ENCODE measurements around the gene USP3.
A peak's percentile ranks its signal among the peaks of the same experiment; 100 is the strongest.
"Not testable (repeated sequence)": the region's sequence is repeated elsewhere in the genome, so short reads cannot be mapped to it uniquely, and the experiment has no call there.

USP3 gene

GRCh38 chr15:63517202-63517601 lies 12.8 kb downstream of the USP3 start:
- DNase-seq: no peak

- DNase-seq: peak in 2 of 6 experiments; percentile 15 to 24
These were observed 13.2 kb downstream of the USP3 start for GRCh38 chr15:63517628-63518027.

- no peak for DNase-seq
These were observed 14.6 kb downstream of the USP3 start for GRCh38 chr15:63519041-63519440.

GRCh38 chr15:63519548-63520178 lies 15.3 kb downstream of the USP3 start:
- no peak for DNase-seq

GRCh38 chr15:63520462-63520861 lies 16.1 kb downstream of the USP3 start:
- DNase-seq: not testable (repeated sequence)

GRCh38 chr15:63522225-63522578 lies 17.8 kb downstream of the USP3 start:
- no peak for DNase-seq

DNA sequence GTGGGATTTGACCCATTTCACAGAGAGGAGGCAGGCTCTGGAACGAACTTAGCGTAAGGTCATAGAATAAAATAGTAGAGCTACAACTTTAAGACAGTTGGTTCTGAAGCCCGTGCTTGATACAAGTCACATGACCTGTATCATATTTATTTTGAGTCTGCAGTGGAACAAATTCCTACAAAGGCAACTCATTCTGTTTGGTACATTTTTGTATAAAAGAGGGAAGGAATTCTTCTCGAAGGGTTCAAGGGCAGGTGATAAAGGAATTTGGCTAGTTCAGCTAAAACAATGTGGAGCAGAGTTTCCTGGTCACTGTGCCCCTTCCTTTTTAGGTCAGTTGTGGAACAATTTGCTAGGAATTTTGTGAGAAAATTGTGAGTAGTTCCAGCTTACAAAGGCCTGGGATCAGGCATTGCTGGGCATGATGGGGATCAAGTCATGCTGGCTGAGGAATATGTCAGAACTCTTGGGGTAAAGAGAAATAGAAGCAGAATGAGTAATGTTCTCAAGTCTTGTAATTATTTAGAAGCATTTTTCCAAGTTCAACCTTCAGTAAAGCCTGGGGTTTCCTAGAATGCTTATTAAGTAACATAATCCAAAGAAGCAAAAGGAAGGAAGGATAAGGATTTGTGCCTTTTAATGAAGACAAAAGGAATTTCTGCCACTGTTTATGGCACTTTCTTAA lies 19.1 kb downstream of the USP3 start:
- no peak for DNase-seq

- no peak for DNase-seq
These were observed 20.1 kb downstream of the USP3 start for GRCh38 chr15:63524316-63525015.

DNA sequence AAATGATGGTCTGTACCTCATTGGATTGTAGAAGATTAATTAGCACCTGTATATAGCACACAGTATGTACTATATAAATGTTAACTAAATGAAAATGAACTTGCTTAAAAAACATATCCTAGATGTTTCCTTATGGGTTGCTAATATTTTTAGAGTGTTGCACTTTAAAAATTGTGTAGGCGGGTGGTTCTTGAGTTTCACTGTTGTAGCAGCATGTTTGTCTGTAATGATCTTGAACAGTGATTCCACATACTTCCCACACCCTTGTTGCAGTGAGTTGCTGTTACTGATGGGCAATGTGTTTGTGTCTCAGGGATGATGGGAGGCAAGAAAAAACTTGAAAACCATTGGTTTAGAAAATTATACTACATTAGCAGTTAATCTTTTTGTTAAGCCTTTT lies 22.0 kb downstream of the USP3 start:
- DNase-seq: no peak

DNA sequence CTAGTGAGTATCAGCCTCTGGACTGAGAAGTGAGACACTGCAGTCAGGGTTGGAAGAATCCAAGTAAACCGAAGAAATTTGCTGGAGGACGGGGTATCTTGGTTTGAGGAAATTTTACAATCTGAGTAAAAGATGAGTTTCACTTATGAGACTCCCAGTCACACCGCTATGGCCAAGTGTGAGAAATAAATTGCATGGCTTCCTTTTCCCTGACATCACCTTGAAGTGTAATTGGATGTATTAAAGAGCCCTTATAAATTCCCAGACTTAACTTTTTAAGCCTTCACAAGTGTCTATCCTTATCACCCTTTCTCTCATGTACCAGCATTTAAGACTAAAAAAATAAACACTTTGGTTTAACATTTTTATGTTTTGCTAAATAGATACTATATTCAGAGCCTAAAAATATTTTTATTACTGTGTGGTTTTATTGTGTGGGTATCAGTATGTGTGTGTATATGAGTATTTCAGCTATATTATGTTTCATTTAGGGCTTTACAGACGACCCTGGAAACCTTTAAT lies 23.8 kb downstream of the USP3 start:
- DNase-seq: no peak

- DNase-seq: no peak
These were observed 25.8 kb downstream of the USP3 start for GRCh38 chr15:63530235-63530634.

GRCh38 chr15:63530752-63531299 lies 26.4 kb downstream of the USP3 start:
- DNase-seq: no peak

DNA sequence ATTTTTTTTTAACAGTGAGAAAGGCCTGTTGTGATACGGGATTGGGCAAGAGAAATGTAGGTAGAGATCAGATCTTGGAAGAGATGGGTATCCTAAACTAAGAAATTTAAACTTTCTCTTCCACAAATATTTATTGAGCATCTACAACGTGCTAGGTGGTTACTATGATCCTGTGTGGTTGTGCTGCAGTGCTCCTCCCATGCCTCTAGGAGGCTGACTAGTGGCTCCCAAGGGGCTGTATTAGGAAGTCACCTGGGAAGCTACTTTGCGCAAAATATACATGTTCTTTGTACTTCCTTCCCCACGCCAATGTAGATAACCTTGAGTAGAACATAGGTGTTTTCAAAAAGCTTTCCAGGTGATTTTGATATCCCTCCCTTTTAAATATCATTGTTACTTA lies 27.2 kb downstream of the USP3 start:
- DNase-seq: no peak

DNA sequence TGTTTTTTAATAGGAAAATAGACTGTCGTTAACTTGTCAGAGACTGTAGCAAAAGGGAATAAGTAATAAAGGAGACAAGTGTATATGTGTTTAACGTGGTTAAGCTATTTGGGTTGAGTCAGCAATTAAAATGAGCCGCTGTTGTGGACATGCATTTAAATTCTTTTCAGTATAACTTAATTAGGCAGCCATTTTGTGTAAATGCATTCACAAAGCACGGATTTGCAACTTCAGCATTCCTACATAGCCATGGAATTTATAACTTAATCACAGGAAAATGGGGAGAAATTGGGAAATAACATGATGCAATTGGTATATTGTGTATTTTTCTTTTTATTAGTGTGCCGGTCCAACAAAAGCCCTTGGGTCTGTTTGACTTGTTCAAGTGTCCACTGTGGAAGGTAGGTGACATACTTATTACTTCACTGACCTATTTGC lies 27.9 kb downstream of the USP3 start:
- no peak for DNase-seq

DNA sequence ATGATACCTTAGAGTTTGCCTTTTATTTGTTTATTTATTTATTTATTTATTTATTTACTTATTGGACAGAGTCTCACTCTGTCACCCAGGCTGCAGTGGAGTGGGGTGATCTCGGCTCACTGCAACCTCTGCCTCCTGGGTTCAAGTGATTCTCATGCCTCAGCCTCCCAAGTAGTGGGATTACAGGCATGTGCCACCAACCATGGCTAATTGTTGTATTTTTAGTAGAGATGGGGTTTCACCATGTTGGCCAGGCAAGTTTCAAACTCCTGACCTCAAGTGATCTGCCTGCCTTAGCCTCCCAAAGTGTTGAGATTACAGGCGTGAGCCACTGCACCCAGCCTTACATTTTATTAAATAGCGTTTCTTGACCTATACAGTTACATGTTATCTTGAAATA lies 30.5 kb downstream of the USP3 start:
- DNase-seq: not testable (repeated sequence)

GRCh38 chr15:63535689-63536088 lies 31.3 kb downstream of the USP3 start:
- no peak for DNase-seq

GRCh38 chr15:63538876-63539275 lies 34.5 kb downstream of the USP3 start:
- DNase-seq: no peak

- peak in 2 of 6 experiments; percentile 8 to 23 for DNase-seq
These were observed 35.1 kb downstream of the USP3 start for GRCh38 chr15:63539521-63539920.

GRCh38 chr15:63539998-63540397 lies 35.6 kb downstream of the USP3 start:
- no peak for DNase-seq

DNA sequence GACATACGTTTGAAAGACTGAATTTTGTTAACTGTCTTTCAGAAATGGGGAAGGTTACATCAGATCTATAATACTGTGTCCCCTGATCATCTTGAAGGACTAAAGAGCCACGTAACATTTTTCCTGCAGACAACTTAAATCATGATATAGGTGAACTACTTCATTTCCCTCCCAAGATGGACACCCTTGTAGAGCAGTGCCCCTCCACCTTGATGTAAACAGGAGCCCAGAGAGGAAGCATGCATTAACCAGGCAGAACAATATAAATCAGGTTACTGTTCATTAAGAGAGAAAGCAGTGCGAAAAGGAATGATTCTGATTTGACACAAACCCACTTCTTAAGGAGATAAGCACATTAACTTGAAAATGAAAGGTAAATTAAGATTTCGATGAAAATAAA lies 36.1 kb downstream of the USP3 start:
- no peak for DNase-seq

DNA sequence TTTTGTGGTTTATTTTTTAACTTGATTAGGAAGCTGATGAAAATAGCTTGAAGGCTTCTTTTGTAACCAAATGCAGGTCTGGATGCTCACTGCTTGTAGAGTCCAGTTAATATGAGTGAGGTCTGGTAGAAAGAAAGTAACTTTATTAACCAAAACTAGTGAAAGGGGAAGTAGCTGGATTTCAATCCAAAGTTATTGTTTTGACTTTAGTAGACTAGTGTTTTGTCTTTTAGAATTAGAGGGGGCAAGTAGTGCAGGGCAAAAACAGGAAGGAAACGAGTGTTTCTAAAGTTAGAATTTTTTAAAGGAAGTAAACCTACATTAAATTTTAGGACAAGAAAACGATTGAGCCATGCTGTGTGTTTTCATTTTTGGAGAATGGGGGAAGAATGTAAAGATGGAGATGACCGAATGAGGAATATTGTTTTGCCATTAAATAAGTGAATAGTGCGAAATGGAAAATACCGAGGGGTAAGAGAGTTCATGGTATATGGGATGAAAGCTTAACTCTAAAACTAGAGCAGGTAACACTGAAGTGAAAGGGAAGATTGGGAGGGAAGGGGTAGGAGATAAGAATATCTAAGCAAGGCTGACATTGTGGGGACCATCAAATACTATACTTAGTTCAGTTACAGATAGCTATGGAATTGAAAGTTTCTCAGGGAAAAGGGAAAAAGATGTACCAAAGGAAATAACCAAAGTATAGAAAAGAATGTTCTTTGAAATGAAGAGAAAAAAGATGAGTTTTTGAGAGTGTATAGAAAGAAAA lies 40.0 kb downstream of the USP3 start:
- no peak for DNase-seq

DNA sequence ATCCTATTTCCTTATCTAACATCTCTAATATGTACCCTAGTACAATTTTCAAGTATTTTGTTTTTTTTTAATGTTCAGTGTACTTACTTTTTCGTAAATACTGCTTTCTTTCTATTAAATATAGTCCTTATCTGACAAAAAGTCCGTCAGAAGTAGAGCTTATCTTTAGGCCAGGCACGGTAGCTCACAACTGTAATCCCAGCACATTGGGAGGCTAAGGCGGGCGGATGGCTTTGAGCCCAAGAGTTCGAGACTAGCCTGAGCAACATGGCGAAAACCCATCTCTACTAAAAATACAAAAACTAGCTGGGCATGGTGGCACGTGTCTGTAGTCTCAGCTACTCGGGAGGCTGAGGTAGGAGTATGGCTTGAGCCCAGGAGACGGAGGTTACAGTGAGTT lies 41.1 kb downstream of the USP3 start:
- no peak for DNase-seq

- DNase-seq: no peak
These were observed 47.0 kb downstream of the USP3 start for GRCh38 chr15:63551400-63551799.
